Sigmoid colon (tissue), 7 donors: Measurements from ENCODE around the gene MEIS1. TPM values are rescaled to one million over a fixed set of nuclear protein-coding genes. Genes with fewer than 3 reads are reported as not detected.

Experiments used
- DNase-seq: peaks from one replicate; pipeline ENCODE4 v3.0.0-alpha.2; 2019
- H3K27ac ChIP-seq, 4 donors: fragments of 200-600 bp; sonication (generic); one replicate each; pipeline ENCODE4 v1.5.1; 2016 to 2019; ENCODE audit warnings: mild to moderate bottlenecking in 1 of 4
- H3K27me3 ChIP-seq, 3 donors: fragments of 200-600 bp; sonication (generic); one replicate each; pipeline ENCODE4 v1.5.1; 2019; ENCODE audit warnings: mild to moderate bottlenecking in 1 of 3
- H3K36me3 ChIP-seq, 4 donors: fragments of 200-600 bp; sonication (generic); one replicate each; pipeline ENCODE4 v1.5.1; 2016 to 2019
- H3K4me1 ChIP-seq, 4 donors: fragments of 200-600 bp; sonication (generic); one replicate each; pipeline ENCODE4 v1.5.1; 2017 to 2019
- H3K4me3 ChIP-seq, 4 donors: fragments of 200-600 bp; sonication (generic); one replicate each; pipeline ENCODE4 v1.5.1; 2017 to 2019; ENCODE audit warnings: mild to moderate bottlenecking in 2 of 4, moderate library complexity in 1 of 4
- H3K9me3 ChIP-seq, 4 donors: fragments of 200-600 bp in 3 of 4; sonication (generic) in 3 of 4; one replicate each; pipeline versions ENCODE4 v1.5.1 to v1.6.1; 2013 to 2019
- EP300 ChIP-seq, 4 donors: sonication (generic); formaldehyde crosslinking; IDR thresholded peaks; one replicate each; pipeline ENCODE4 v1.6.1; 2017; ENCODE audit warnings: antibody characterized with exemption in 4 of 4
- POLR2A ChIP-seq, 2 donors: fragments of 450-650 bp; IDR thresholded peaks; one replicate each; pipeline ENCODE4 v1.6.1; 2016; ENCODE audit warnings: antibody characterized with exemption in 2 of 2, mild to moderate bottlenecking in 2 of 2, moderate library complexity in 2 of 2
- POLR2AphosphoS5 ChIP-seq, 4 donors: sonication (generic); formaldehyde crosslinking; IDR thresholded peaks; one replicate each; pipeline ENCODE4 v1.6.1; 2017; ENCODE audit warnings: antibody characterized with exemption in 4 of 4
- WGBS, 2 donors: extraction: QIAGEN DNeasy Blood & Tissue Kit; methylation state at CpG; one replicate each; pipeline ENCODE4 v1.1.7; 2013; 5-methylcytosine and 5-hydroxymethylcytosine counted together
- intact Hi-C: fragments of 100-400 bp; cut with DNase I; formaldehyde crosslinking; loops from one replicate; pipeline ENCODE4 v1.15.1; 2023
- polyA plus RNA-seq, 3 donors: library from polyadenylated mRNA; stranded (reverse); fragments of 200-250 nt; gene quantifications; one replicate each; pipeline ENCODE4 v1.2.3, GENCODE V29; 2013
- total RNA-seq, 4 donors: library from RNA; depleted of rRNA; stranded (reverse); fragments of >200 nt; gene quantifications; one replicate each; pipeline ENCODE4 v1.1.0, GENCODE V29; 2016
- TF ChIP-seq, protein P1 (sequence below), 4 experiments: fragments of 450-650 bp in 3 of 4; fragments of 200-600 bp in 1 of 4; IDR thresholded peaks; one replicate each; pipeline ENCODE4 v1.5.1; 2016 to 2019; ENCODE audit warnings: antibody characterized with exemption in 4 of 4, mild to moderate bottlenecking in 3 of 4, moderate library complexity in 2 of 4
- donor health status: healthy with polysubstance abuse.
- donor health status: Bipolar disorder and iron deficiency.
- donor health status: healthy.

The MEIS1 gene
- total and polyA plus RNA-seq, 7 donors, result 2.8 to 144 (median 108) TPM

DNA sequence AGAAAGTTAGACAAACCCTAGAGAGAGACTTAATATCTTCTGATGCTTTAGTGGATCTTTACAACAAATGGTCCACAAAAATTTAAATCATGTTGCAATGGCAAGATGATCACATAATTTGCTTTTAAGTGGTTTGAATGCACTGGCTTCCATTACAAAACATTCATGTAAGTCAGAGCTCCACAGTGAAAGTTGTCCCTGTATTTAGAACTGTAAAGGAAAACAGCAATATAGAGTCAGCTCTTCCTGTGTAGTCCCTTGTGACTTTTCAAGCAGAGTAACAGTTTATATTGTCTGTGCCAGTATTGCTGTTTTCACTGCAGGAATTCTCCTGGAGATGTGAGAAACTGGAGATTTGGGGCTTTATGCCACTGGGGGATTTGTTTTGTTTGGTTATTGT is 77.7 kb downstream of the MEIS1 start:
- intact Hi-C loops, result no loop called here
- TF ChIP-seq EP300 (IDR thresholded peaks at IDR 0.05) (no peak), POLR2AphosphoS5 (IDR thresholded peaks at IDR 0.05) (no peak), POLR2A (IDR thresholded peaks at IDR 0.05) (no peak)
- TF ChIP-seq, protein P1, sequence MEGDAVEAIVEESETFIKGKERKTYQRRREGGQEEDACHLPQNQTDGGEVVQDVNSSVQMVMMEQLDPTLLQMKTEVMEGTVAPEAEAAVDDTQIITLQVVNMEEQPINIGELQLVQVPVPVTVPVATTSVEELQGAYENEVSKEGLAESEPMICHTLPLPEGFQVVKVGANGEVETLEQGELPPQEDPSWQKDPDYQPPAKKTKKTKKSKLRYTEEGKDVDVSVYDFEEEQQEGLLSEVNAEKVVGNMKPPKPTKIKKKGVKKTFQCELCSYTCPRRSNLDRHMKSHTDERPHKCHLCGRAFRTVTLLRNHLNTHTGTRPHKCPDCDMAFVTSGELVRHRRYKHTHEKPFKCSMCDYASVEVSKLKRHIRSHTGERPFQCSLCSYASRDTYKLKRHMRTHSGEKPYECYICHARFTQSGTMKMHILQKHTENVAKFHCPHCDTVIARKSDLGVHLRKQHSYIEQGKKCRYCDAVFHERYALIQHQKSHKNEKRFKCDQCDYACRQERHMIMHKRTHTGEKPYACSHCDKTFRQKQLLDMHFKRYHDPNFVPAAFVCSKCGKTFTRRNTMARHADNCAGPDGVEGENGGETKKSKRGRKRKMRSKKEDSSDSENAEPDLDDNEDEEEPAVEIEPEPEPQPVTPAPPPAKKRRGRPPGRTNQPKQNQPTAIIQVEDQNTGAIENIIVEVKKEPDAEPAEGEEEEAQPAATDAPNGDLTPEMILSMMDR (IDR thresholded peaks at IDR 0.05), result no peak
- Histone ChIP-seq H3K27ac (peak overlapping the region in 2 of 4 donors; percentile 12 to 13), H3K4me1 (peaks cover 0 to 83% (median 49%) of the 10 kb centered on the region in 4 donors), H3K4me3 (no peak overlapping the region), H3K36me3 (peaks cover 0 to 21% (median 0%) of the 10 kb centered on the region in 4 donors), H3K27me3 (no peaks in the 10 kb centered on the region), H3K9me3 (no peaks in the 10 kb centered on the region)
- no peak for DNase-seq

GRCh38 chr2:66515743-66516142 is 80.8 kb downstream of the MEIS1 start:
- intact Hi-C loops, result no loop called here
- no peaks in the 10 kb centered on the region for H3K9me3 ChIP-seq
- peaks cover 0 to 74% (median 39%) of the 10 kb centered on the region in 4 donors for H3K4me1 ChIP-seq
- TF ChIP-seq EP300 (IDR thresholded peaks at IDR 0.05) (no peak), POLR2AphosphoS5 (IDR thresholded peaks at IDR 0.05) (no peak), POLR2A (IDR thresholded peaks at IDR 0.05) (no peak)
- TF ChIP-seq, protein P1 (IDR thresholded peaks at IDR 0.05), result no peak
- DNase-seq, result no peak
- H3K4me3 ChIP-seq, result no peak overlapping the region
- H3K27ac ChIP-seq, result peak overlapping the region in 2 of 4 donors; percentile 13 to 21
- 29 to 61% methylated on average over 2 of the region's 2 CpGs for WGBS, 2 donors
- peaks cover 0 to 21% (median 2%) of the 10 kb centered on the region in 4 donors for H3K36me3 ChIP-seq
- H3K27me3 ChIP-seq, result no peaks in the 10 kb centered on the region

GRCh38 chr2:66516499-66516898 is 81.6 kb downstream of the MEIS1 start:
- WGBS, 2 donors, result 87 to 92% methylated on average over 8 of the region's 8 CpGs
- TF ChIP-seq, protein P1 (IDR thresholded peaks at IDR 0.05), result no peak
- TF ChIP-seq POLR2A (IDR thresholded peaks at IDR 0.05), result no peak
- TF ChIP-seq POLR2AphosphoS5 (IDR thresholded peaks at IDR 0.05), result no peak
- no peak for TF ChIP-seq EP300 (IDR thresholded peaks at IDR 0.05)

DNA sequence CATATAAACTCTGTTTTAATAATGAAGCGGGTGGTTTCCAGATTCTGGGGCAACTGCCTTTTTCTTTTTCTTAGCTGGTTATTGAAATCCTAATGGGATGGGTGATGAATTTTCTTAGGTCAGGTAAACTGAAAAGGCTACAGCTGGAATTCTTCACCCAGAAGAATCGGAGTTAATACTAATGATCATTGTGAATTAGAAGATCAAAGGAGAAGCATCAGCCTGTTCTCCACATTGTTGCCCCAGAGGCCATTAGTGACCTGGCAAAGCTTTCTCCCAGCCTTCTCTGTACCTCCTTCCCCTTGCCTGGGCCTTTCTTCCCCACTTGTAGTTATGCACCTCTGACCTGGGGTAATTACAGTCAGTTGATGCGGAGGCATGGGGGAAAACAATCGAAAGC is 82.8 kb downstream of the MEIS1 start:
- intact Hi-C loops, result no loop called here
- DNase-seq, result no peak
- Histone ChIP-seq H3K27me3 (no peaks in the 10 kb centered on the region), H3K9me3 (no peaks in the 10 kb centered on the region), H3K4me3 (no peak overlapping the region), H3K27ac (no peak overlapping the region), H3K36me3 (peaks cover 0 to 18% (median 2%) of the 10 kb centered on the region in 4 donors), H3K4me1 (peaks cover 0 to 78% (median 49%) of the 10 kb centered on the region in 4 donors)
- TF ChIP-seq EP300 (IDR thresholded peaks at IDR 0.05) (no peak), POLR2AphosphoS5 (IDR thresholded peaks at IDR 0.05) (no peak), POLR2A (IDR thresholded peaks at IDR 0.05) (no peak)
- TF ChIP-seq, protein P1 (IDR thresholded peaks at IDR 0.05), result no peak
- 66 to 82% methylated on average over 4 of the region's 4 CpGs for WGBS, 2 donors

More at GRCh38 chr2:66516499-66516898, 81.6 kb downstream of the MEIS1 start:
- DNase-seq, result no peak
- Histone ChIP-seq H3K27me3 (no peaks in the 10 kb centered on the region), H3K27ac (peak overlapping the region in 2 of 4 donors; percentile 13 to 21), H3K4me1 (peaks cover 0 to 78% (median 42%) of the 10 kb centered on the region in 4 donors), H3K4me3 (no peak overlapping the region), H3K36me3 (peaks cover 0 to 21% (median 2%) of the 10 kb centered on the region in 4 donors), H3K9me3 (no peaks in the 10 kb centered on the region)
- intact Hi-C loops, result no loop called here
